IPS DF 19.7 (cell line): ENCODE results near the gene GRIN2C.
"Not testable (repeated sequence)": the region's sequence is repeated elsewhere in the genome, so short reads cannot be mapped to it uniquely, and the experiment has no call there.

Experiments
- DNase-seq: peaks from one replicate; pipeline ENCODE4 v3.0.0-alpha.2; 2013; ENCODE audit warnings: low read depth, low spot score

GRIN2C gene

DNA sequence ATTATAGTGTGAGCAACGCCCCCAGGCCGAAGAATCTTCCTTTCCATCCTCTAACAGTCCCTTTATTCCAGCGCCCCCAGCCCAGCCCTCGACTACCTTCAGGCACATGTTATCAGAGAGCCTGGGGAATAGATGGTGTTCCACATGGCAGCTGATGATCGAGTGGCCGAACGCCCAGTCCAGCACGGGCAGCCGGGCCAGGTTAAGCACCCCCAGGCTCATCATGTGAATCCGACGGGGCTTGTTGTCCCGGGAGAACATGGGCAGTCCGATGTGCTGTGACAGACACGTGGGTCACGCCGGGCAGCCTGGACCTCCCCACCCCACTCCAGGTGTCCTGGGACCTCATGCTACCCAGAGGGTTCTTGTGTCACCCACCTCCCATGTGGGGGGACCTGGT lies 19.6 kb upstream of the GRIN2C start:
- no peak for DNase-seq

- no peak for DNase-seq
Observed at GRCh38 chr17:74878658-74879057, 19.0 kb upstream of the GRIN2C start.

DNA sequence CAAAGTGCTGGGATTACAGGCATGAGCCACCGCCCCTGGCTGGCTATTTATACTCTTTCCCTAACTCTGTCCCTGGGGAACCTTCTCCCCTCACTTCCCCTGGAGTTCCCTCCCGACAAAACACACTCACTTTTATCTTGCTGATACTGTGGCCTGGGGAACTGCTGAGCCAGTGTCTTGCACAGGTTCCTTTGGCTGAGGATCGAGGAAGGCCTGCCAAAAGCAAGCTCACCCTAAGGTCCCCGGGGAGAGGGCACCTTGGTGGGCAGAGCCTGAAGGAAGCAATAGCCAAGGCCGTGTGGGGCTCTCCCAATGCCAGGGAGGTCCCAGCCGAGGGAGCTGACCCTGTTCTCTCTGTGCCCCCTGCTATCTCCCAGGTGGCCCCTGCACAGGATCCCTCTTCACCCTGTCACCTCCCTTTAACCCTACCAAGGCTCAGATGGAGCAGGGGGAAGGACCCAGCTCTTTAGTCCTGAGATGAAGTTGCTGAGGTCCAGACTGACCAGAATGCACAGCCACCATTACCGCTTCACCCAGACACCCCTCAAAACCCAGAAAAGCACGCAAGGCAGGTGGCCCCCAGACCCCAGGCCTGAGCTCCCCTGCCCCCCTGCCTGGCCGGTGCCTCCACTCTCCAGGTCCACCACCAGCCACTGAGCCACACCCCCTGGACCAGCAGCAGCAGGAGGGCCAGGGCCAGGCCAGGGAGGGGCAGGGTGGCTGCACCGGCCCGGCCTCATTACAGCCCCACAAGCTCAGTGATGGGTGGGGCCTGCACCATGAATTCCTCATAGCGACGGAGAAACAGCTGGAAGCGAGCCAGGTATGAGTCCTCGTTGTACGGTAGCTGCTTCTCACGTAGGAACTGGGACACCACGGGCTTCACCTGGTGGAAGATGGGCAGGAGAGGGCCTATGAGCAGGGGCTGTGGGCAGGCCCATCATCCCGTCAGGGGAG lies 18.2 kb upstream of the GRIN2C start:
- DNase-seq: no peak

DNA sequence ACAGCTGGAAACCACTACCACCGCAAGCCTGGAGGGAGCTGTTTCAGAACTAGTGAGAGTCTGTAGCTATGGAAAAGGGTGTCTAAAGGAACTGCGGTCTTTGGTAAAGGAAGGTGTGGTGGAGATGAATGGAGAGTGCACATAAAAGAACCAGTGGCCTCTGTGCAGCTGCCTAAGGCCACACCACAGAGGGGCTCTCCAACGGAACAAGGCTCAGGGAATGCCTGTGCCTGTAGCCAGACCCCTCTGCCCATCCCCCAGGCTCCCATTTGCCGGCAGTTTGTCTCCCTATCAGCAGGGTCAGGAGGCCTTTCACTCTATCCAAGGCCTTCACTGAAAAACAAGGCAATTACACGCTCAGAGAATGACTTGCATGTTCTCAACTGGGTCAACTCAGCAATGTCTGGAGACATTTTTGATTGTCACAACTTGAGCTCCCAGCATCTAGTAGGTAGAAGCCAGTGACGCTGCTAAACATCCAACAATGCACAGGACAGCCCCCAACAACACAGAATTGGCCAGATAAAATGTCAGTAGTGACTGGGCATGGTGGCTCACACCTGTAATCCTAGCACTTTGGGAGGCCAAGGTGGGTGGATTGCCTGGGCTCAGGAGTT lies 16.4 kb upstream of the GRIN2C start:
- DNase-seq: no peak

- no peak for DNase-seq
Observed at GRCh38 chr17:74875155-74875976, 15.7 kb upstream of the GRIN2C start.

DNA sequence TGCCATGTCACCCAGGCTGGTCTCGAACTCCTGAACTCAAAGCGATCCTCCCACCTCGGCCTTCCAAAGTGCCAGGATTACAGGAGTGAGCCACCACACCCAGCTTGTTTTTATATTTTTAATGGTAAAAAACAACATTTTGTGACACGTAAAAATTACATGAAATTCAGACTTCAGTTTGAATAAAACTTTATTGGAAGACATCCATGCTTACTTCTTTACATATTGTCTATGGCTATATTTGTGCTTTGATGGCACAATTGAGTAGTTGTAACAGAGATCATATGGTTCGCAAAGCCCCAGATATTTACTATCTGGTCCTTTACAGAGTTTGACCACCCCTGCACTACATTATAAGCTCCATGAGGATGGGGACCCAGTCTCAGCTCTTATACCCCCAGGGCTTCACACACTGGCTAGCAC lies 14.9 kb upstream of the GRIN2C start:
- DNase-seq: no peak

DNA sequence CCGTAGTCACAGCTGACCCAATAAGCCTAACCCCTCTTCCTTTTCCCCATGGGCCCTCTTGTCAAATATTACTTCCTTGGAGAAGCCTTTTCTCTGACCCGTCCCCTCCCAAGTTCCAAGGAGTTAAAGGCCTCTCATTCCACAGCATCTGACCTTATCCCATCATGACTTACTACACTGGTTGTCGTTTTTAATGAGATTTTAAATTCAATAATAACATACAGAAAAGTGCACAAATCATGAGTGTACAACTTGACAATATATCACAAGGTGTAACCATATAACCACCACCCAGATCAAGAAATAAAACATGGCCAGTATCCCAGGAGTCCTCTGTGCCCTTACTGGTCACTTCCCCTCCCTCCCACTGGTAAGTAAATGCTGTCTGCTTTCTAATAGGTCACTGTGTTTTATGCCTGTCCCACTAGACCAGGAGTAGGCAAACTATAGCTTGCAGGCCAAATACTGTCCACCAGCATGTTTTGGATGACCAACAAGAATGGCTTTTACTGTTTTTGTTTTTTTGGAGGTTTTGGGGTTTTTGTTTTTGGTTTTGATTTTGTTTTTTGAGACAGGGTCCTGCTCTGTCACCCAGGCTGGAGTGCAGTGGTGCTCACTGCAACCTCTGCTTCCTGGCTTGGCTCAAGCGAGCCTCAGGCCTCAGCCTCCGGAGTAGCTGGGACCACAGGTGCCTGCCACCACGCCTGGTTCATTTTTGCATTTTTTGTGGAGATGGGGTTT lies 14.4 kb upstream of the GRIN2C start:
- no peak for DNase-seq

GRCh38 chr17:74873037-74873873 lies 13.6 kb upstream of the GRIN2C start:
- peak; percentile 97 for DNase-seq

- no peak for DNase-seq
Observed at GRCh38 chr17:74872313-74873036, 12.8 kb upstream of the GRIN2C start, which contains the start of gene FDXR. TSS of gene FDXR (minus strand) at chr17:74872994. CDS start at chr17:74872944, 50 bp downstream.

DNA sequence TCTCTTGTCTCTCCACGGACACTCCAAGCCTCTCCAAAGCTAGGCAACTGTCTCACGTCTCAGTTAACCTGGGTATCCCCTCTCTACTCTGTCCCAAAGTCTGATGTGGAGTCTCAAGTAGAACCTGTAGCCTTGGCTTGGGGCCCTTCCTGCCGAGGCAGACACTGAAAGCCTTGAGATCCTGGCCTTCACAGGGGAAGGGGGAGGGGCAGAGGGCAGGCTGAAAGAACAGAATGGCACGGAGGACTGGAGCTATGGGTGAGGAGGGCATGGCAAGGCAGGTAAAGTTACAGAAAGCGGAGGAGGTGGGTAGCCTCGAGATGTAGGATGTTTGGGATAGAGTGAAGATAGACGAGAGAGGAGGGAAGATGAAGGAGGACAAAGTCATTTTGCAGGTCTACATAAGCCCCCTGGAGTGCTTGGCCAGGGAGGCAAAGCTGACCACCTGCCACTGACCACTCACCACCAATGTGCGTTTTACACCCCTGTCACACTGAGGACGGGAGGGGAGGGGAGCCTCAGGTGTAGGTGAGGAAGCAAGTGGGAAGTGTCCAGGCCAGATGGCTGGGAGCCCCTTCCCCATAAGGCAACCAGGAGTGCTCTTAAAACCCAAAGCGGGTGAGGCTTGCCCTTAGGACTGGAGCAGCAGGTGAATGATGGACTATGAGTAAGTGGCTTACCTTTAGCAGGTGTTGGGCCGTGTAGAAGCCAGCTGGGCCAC lies 11.8 kb upstream of the GRIN2C start:
- DNase-seq: no peak

- no peak for DNase-seq
Observed at GRCh38 chr17:74870512-74870911, 10.8 kb upstream of the GRIN2C start.

GRCh38 chr17:74870028-74870427 lies 10.3 kb upstream of the GRIN2C start:
- not testable (repeated sequence) for DNase-seq

DNA sequence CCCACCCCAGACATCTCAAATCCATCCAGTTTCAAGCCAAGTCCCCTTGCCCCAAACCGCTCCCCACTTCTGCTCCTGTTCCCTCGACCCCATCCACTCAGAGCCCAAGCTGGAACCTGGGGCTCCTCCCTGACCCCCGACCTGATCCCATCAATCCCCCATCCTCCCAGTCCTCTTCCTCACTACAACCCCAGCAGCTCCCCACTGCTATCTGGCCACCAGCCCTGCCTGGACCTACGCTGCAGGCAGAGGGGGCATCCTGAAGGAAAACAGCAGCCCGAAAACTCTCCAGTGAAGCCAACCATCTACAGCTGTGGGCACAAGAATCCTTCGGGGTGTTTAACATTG lies 9.2 kb upstream of the GRIN2C start:
- DNase-seq: no peak

- no peak for DNase-seq
Observed at GRCh38 chr17:74868251-74868907, 8.7 kb upstream of the GRIN2C start.

GRCh38 chr17:74866198-74866835 lies 6.6 kb upstream of the GRIN2C start:
- no peak for DNase-seq

- no peak for DNase-seq
Observed at GRCh38 chr17:74865504-74866197, 6.0 kb upstream of the GRIN2C start.

GRCh38 chr17:74864866-74865395 lies 5.2 kb upstream of the GRIN2C start:
- no peak for DNase-seq
